ENCODE data around the gene DNAJC5. TPM values are rescaled to one million over a fixed set of nuclear protein-coding genes. Genes with fewer than 3 reads are reported as not detected.

Gene DNAJC5
- total RNA-seq, 1 experiment from 2014 or later: 124 TPM

DNA sequence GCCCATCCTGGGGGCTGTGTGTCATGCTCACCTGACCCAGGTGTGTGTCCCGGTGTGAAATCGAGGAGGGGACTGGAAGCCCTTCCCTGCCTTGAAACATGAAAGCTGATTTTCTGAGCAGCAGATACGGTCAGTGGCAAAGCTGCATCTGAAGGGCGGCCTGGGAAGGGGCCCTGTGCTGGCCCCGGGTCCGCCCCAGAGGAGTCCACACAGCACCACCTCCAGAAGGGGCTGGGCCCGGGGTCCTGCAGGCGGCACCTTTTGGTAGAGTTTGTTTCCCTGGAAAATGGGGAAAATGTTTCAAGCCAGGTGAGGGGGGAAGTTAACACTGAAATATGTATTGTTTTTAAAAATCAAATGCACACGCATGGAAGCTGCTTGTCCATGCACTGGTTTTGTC is 40.5 kb downstream of the DNAJC5 start:
- no peaks in the 10 kb centered on the region for H3K4me1 Mint-ChIP-seq (ENCODE audit: low read depth, unreplicated experiment)
- Histone ChIP-seq H3K9me3 (no peaks in the 10 kb centered on the region), H3K4me3 (ENCODE audit: low read depth, low read length) (no peak overlapping the region), H3K27me3 (replicated peaks; ENCODE audit: control insufficient read depth, insufficient read depth, low read length) (no peaks in the 10 kb centered on the region), H3K4me1 (no peaks in the 10 kb centered on the region), H3K36me3 (ENCODE audit: control insufficient read depth, insufficient read depth, low read length) (peaks cover 19% of the 10 kb centered on the region)
- TF ChIP-seq, protein P1, sequence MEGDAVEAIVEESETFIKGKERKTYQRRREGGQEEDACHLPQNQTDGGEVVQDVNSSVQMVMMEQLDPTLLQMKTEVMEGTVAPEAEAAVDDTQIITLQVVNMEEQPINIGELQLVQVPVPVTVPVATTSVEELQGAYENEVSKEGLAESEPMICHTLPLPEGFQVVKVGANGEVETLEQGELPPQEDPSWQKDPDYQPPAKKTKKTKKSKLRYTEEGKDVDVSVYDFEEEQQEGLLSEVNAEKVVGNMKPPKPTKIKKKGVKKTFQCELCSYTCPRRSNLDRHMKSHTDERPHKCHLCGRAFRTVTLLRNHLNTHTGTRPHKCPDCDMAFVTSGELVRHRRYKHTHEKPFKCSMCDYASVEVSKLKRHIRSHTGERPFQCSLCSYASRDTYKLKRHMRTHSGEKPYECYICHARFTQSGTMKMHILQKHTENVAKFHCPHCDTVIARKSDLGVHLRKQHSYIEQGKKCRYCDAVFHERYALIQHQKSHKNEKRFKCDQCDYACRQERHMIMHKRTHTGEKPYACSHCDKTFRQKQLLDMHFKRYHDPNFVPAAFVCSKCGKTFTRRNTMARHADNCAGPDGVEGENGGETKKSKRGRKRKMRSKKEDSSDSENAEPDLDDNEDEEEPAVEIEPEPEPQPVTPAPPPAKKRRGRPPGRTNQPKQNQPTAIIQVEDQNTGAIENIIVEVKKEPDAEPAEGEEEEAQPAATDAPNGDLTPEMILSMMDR (IDR thresholded peaks at IDR 0.05; ENCODE audit: insufficient read depth in 1 of 2, low read depth in 1 of 2, low read length in 1 of 2, severe bottlenecking in 1 of 2, unreplicated experiment in 1 of 2): no peak
- H3K27ac Mint-ChIP-seq (ENCODE audit: unreplicated experiment): peak overlapping the region; percentile 66
- intact Hi-C loops (cut with micrococcal nuclease; ENCODE audit: unreplicated experiment): no loop called here
- H3K9me3 Mint-ChIP-seq (ENCODE audit: unreplicated experiment): no peaks in the 10 kb centered on the region
- POLR2A ChIA-PET: no interaction called here
- CTCF ChIA-PET: interaction anchor here (0.7 to 0.8 kb wide), 2 partner anchors 38 to 185 kb away, joined by 3 to 9 read pairs; no protein-coding TSS in a partner anchor
- H3K36me3 Mint-ChIP-seq (ENCODE audit: insufficient read depth, unreplicated experiment): peaks cover 93% of the 10 kb centered on the region
- no TSS peak for BruUV-seq (replicated peaks)
- no peaks in the 10 kb centered on the region for H3K27me3 Mint-ChIP-seq (ENCODE audit: insufficient read depth, unreplicated experiment)
- no peak overlapping the region for H3K4me3 Mint-ChIP-seq (ENCODE audit: unreplicated experiment)
- no peak for DNase-seq

DNA sequence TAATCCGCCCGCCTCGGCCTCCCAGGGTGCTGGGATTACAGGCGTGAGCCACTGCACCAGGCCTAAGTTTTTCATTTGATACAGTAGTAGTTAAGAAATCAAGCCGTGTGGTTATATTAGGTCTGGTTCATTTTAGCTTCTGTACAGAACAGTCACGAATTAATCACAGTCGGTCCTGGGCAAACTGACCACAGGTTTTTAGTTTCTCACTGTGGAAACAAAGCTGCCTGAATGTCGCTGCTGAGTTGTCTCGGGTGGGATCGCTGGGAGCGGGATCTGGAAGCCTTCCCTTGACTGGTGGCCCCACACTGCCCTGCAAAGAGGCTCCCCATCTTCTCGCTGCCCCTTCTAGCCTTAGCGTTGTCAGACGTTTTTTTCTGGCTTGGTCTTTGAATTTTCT is 42.7 kb downstream of the DNAJC5 start:
- BruUV-seq (replicated peaks): no TSS peak
- no peak overlapping the region for H3K4me3 Mint-ChIP-seq (ENCODE audit: unreplicated experiment)
- peaks cover 93% of the 10 kb centered on the region for H3K36me3 Mint-ChIP-seq (ENCODE audit: insufficient read depth, unreplicated experiment)
- no peak overlapping the region for H3K27ac Mint-ChIP-seq (ENCODE audit: unreplicated experiment)
- no peak overlapping the region for H3K4me3 ChIP-seq (ENCODE audit: low read depth, low read length)
- CTCF ChIA-PET: interaction anchor here (1.1 kb wide), 1 partner anchor 36 kb away, joined by 3 read pairs; no protein-coding TSS in a partner anchor
- TF ChIP-seq, protein P1 (IDR thresholded peaks at IDR 0.05; ENCODE audit: insufficient read depth in 1 of 2, low read depth in 1 of 2, low read length in 1 of 2, severe bottlenecking in 1 of 2, unreplicated experiment in 1 of 2): no peak
- POLR2A ChIA-PET: no interaction called here
- H3K4me1 Mint-ChIP-seq (ENCODE audit: low read depth, unreplicated experiment): peaks cover 6% of the 10 kb centered on the region
- H3K9me3 Mint-ChIP-seq (ENCODE audit: unreplicated experiment): no peaks in the 10 kb centered on the region
- H3K9me3 ChIP-seq: 0 out of 2 replicates have a peak, but pooled peaks cover 4% of the 10 kb centered on the region
- H3K4me1 ChIP-seq: no peaks in the 10 kb centered on the region
- DNase-seq: no peak
- H3K27me3 Mint-ChIP-seq (ENCODE audit: insufficient read depth, unreplicated experiment): no peaks in the 10 kb centered on the region
- peaks cover 19% of the 10 kb centered on the region for H3K36me3 ChIP-seq (ENCODE audit: control insufficient read depth, insufficient read depth, low read length)
- intact Hi-C loops (cut with micrococcal nuclease; ENCODE audit: unreplicated experiment): no loop called here
- H3K27me3 ChIP-seq (replicated peaks; ENCODE audit: control insufficient read depth, insufficient read depth, low read length): no peaks in the 10 kb centered on the region

DNA sequence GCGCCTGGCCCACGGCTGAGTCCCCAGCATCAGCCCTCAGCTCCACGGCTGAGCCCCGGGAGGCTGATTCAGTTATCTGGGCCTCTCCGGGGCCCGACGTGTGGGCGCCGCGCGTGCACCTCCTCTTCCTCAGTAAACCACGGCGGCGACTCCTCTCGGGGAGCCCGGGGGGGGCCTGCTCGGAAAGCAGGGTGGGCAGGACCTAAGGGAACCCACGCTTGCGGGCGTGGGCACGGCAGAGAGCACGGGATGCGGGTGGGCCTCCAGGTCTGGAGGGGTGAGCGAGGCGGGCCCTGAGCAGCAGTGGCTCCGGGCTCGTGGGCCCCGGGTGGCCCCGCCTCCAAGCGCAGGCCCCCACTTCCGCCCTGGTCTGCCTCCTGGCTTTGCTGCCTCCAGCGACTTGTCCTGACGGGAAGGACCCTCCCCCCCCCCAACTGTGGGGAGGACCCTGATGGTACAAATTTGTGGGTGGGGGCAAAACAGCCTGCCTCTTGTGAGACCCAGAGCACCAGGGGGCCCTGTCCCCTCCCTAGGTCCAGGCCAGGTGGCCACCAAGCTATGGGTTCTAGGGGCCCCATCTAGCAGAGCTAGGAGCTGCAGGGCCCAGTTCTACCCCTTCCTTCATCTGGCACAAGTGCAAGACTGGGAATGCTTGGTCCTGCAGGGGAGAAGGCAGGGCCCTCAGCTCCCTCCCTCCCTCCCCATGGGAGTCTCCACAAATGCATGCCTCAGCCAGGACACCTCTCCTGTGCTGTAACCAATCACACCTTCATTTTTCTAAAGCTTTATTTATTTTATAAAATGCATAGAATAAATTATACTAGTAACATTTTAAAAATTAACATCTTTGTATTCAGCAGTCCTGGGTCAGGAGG is 44.4 kb downstream of the DNAJC5 start:
- Mint-ChIP-seq H3K9me3 (ENCODE audit: unreplicated experiment) (no peaks in the 10 kb centered on the region), H3K36me3 (ENCODE audit: insufficient read depth, unreplicated experiment) (peaks cover 94% of the 10 kb centered on the region), H3K4me1 (ENCODE audit: low read depth, unreplicated experiment) (peaks cover 7% of the 10 kb centered on the region), H3K4me3 (ENCODE audit: unreplicated experiment) (no peak overlapping the region), H3K27me3 (ENCODE audit: insufficient read depth, unreplicated experiment) (no peaks in the 10 kb centered on the region), H3K27ac (ENCODE audit: unreplicated experiment) (no peak overlapping the region)
- no TSS peak for BruUV-seq (replicated peaks)
- intact Hi-C loops (cut with micrococcal nuclease; ENCODE audit: unreplicated experiment): no loop called here
- TF ChIP-seq, protein P1 (IDR thresholded peaks at IDR 0.05; ENCODE audit: insufficient read depth in 1 of 2, low read depth in 1 of 2, low read length in 1 of 2, severe bottlenecking in 1 of 2, unreplicated experiment in 1 of 2): no peak
- CTCF ChIA-PET: no interaction called here
- Histone ChIP-seq H3K4me1 (no peaks in the 10 kb centered on the region), H3K27me3 (replicated peaks; ENCODE audit: control insufficient read depth, insufficient read depth, low read length) (no peaks in the 10 kb centered on the region), H3K36me3 (ENCODE audit: control insufficient read depth, insufficient read depth, low read length) (peaks cover 26% of the 10 kb centered on the region), H3K4me3 (ENCODE audit: low read depth, low read length) (no peak overlapping the region), H3K9me3 (0 out of 2 replicates have a peak, but pooled peaks cover 4% of the 10 kb centered on the region)
- POLR2A ChIA-PET: no interaction called here
- DNase-seq: peak in 1 of 2 experiments; percentile 54
